A673 (cell line): ENCODE results near the gene CHTF8.

Source experiments
- CTCF ChIP-seq: fragments of 300-800, 200-600 bp; sonication (generic); conservative IDR thresholded peaks from 2 replicates; pipeline ENCODE4 v1.5.1; 2017; ENCODE audit warnings: low read depth, mild to moderate bottlenecking, antibody characterized with exemption, low read length, moderate library complexity, mixed read lengths
- EZH2 ChIP-seq: fragments of 200-600 bp; sonication (generic); IDR thresholded peaks from 2 replicates; pipeline ENCODE4 v1.6.1; 2017; ENCODE audit warnings: borderline replicate concordance, low read depth, mild to moderate bottlenecking, mixed read lengths, antibody characterized with exemption, low read length; ENCODE audit not compliant: poor library complexity, severe bottlenecking

- TF ChIP-seq CTCF: peak; percentile 78
- no peak for TF ChIP-seq EZH2
Measured at GRCh38 chr16:69123910-69124309, 8.5 kb downstream of the CHTF8 start.
